Measurements from ENCODE around the gene ZNF672. TPM values are rescaled to one million over a fixed set of nuclear protein-coding genes. Genes with fewer than 3 reads are reported as not detected.

The ZNF672 gene
- total and polyA plus RNA-seq, 2 of the 13 experiments (the other 11 are each of a cell fraction or from before 2014, with no cell fraction given): 17.2 to 22.9 TPM

GRCh38 chr1:248858891-248859889 is 21.2 kb downstream of the ZNF672 start, which contains the start of gene ZNF692 (continued):
- TF ChIP-seq ETV6 (CRISPR knock-in tag; conservative IDR thresholded peaks at IDR 0.05): 0 out of 2 replicates have a peak, but pooled peaks have one; percentile 29
- TF ChIP-seq KLF15 (CRISPR knock-in tag; IDR thresholded peaks at IDR 0.05; ENCODE audit: borderline replicate concordance): no peak
- peak; percentile 94; the same call in 1 of the 2 replicates for TF ChIP-seq RFXAP (CRISPR knock-in tag; IDR thresholded peaks at IDR 0.05; ENCODE audit: borderline replicate concordance)
- TF ChIP-seq E2F2 (CRISPR knock-in tag; IDR thresholded peaks at IDR 0.05; ENCODE audit: borderline replicate concordance): no peak
- TF ChIP-seq REXO4 (CRISPR knock-in tag; IDR thresholded peaks at IDR 0.05; ENCODE audit: borderline replicate concordance): no peak; the same call in 1 of the 2 replicates
- no peak for TF ChIP-seq PAX8 (CRISPR knock-in tag; IDR thresholded peaks at IDR 0.05; ENCODE audit: borderline replicate concordance)
- no peak for TF ChIP-seq BRD4 (CRISPR knock-in tag; IDR thresholded peaks at IDR 0.05)
- no peak for TF ChIP-seq BATF2 (CRISPR knock-in tag; IDR thresholded peaks at IDR 0.05)
- no peak for TF ChIP-seq ZMYM2 (CRISPR knock-in tag; IDR thresholded peaks at IDR 0.05)
- TF ChIP-seq RELA (CRISPR knock-in tag; IDR thresholded peaks at IDR 0.05): 0 out of 2 replicates have a peak, but pooled peaks have one; percentile 32
- no peak for TF ChIP-seq ZNF780A (CRISPR knock-in tag; IDR thresholded peaks at IDR 0.05)
- no peak for TF ChIP-seq HNF1A (IDR thresholded peaks at IDR 0.05; ENCODE audit: low read depth)
- 0 out of 2 replicates have a peak, but pooled peaks have one; percentile 4 for TF ChIP-seq HNF1A (CRISPR knock-in tag; IDR thresholded peaks at IDR 0.05; ENCODE audit: borderline replicate concordance)
- no peak; the same call in 1 of the 2 replicates for TF ChIP-seq ZMYM3 (CRISPR knock-in tag; IDR thresholded peaks at IDR 0.05)
- TF ChIP-seq PHB2 (IDR thresholded peaks at IDR 0.05; ENCODE audit: partially characterized antibody): no peak
- no peak for TF ChIP-seq MTA1 (CRISPR knock-in tag; IDR thresholded peaks at IDR 0.05; ENCODE audit: borderline replicate concordance)
- TF ChIP-seq GPBP1L1 (CRISPR knock-in tag; IDR thresholded peaks at IDR 0.05): no peak
- no peak for TF ChIP-seq ZNF549 (CRISPR knock-in tag; IDR thresholded peaks at IDR 0.05)
- no peak for TF ChIP-seq RORA (CRISPR knock-in tag; IDR thresholded peaks at IDR 0.05)
- no peak for TF ChIP-seq TBX3 (IDR thresholded peaks at IDR 0.05; ENCODE audit: borderline replicate concordance)
- no peak for TF ChIP-seq ZNF12 (CRISPR knock-in tag; IDR thresholded peaks at IDR 0.05)
- TF ChIP-seq CREB1 (IDR thresholded peaks at IDR 0.05): peak; percentile 29; the same call in 1 of the 2 replicates
- peak; percentile 44; the same call in 1 of the 2 replicates for TF ChIP-seq CREB1 (CRISPR knock-in tag; IDR thresholded peaks at IDR 0.05)

Data from HepG2 (cell line).